ENCODE results near the gene CAPN10. TPM values are rescaled to one million over a fixed set of nuclear protein-coding genes. Genes with fewer than 3 reads are reported as not detected.
A peak's percentile ranks its signal among the peaks of the same experiment; 100 is the strongest.
"Not testable (repeated sequence)": the region's sequence is repeated elsewhere in the genome, so short reads cannot be mapped to it uniquely, and the experiment has no call there.

CAPN10 gene
- total RNA-seq = 18.2 TPM
- long read RNA-seq, partial matches to known transcripts = 10 of 18 reads
- long read RNA-seq, other reads (novel, unspliced or antisense) = 4 of 18 reads

GRCh38 chr2:240586198-240586918 lies at the start of gene CAPN10:
Gene CAPN10 (plus strand): TSS chr2:240586734. CDS start chr2:240586912, 178 bp downstream.
- peak; percentile 100 for DNase-seq (ENCODE audit: low spot score)

GRCh38 chr2:240538031-240538780 lies 48.3 kb upstream of the CAPN10 start:
- no peak for DNase-seq (ENCODE audit: low spot score)

- not testable (repeated sequence) for DNase-seq (ENCODE audit: low spot score)
These were observed 47.4 kb upstream of the CAPN10 start for GRCh38 chr2:240539101-240539500.

GRCh38 chr2:240539906-240540305 lies 46.6 kb upstream of the CAPN10 start:
- DNase-seq (ENCODE audit: low spot score) = no peak

- DNase-seq (ENCODE audit: low spot score) = no peak
These were observed 35.2 kb upstream of the CAPN10 start for GRCh38 chr2:240551288-240551687.

GRCh38 chr2:240551811-240552210 lies 34.7 kb upstream of the CAPN10 start:
- no peak for DNase-seq (ENCODE audit: low spot score)

- no peak for DNase-seq (ENCODE audit: low spot score)
These were observed 32.5 kb upstream of the CAPN10 start for GRCh38 chr2:240553956-240554480.

GRCh38 chr2:240554767-240555493 lies 31.6 kb upstream of the CAPN10 start:
- no peak for DNase-seq (ENCODE audit: low spot score)

GRCh38 chr2:240555541-240556250 lies 30.8 kb upstream of the CAPN10 start:
- DNase-seq (ENCODE audit: low spot score) = no peak

GRCh38 chr2:240556553-240557100 lies 29.9 kb upstream of the CAPN10 start:
- no peak for DNase-seq (ENCODE audit: low spot score)

GRCh38 chr2:240557101-240557751 lies 29.3 kb upstream of the CAPN10 start:
- DNase-seq (ENCODE audit: low spot score) = peak; percentile 88

GRCh38 chr2:240557808-240558207 lies 28.7 kb upstream of the CAPN10 start, which contains the start of gene ANKMY1:
Gene ANKMY1 (minus strand): TSS chr2:240557988. CDS start chr2:240557335, 653 bp downstream.
- DNase-seq (ENCODE audit: low spot score) = peak; percentile 91

GRCh38 chr2:240558236-240558761 lies 28.2 kb upstream of the CAPN10 start:
- DNase-seq (ENCODE audit: low spot score) = no peak

GRCh38 chr2:240559286-240559685 lies 27.2 kb upstream of the CAPN10 start:
- no peak for DNase-seq (ENCODE audit: low spot score)

GRCh38 chr2:240560084-240560479 lies 26.5 kb upstream of the CAPN10 start, which contains the start of gene DUSP28:
Gene DUSP28 (plus strand): TSS chr2:240560357. CDS start chr2:240560685, 328 bp downstream.
- peak; percentile 98 for DNase-seq (ENCODE audit: low spot score)

GRCh38 chr2:240560480-240561324 lies 25.8 kb upstream of the CAPN10 start:
- peak; percentile 100 for DNase-seq (ENCODE audit: low spot score)

- no peak for DNase-seq (ENCODE audit: low spot score)
These were observed 25.1 kb upstream of the CAPN10 start for GRCh38 chr2:240561325-240561971.

- peak; percentile 33 for DNase-seq (ENCODE audit: low spot score)
These were observed 23.3 kb upstream of the CAPN10 start for GRCh38 chr2:240563231-240563630.
